ENCODE results near the gene NCF1.
"Not testable (repeated sequence)": the region's sequence is repeated elsewhere in the genome, so short reads cannot be mapped to it uniquely, and the experiment has no call there.

NCF1 gene

GRCh38 chr7:74773760-74774750 lies at the start of gene NCF1:
NCF1 (plus strand) TSS chr7:74774011; CDS start chr7:74774032, 21 bp downstream.
- DNase-seq (ENCODE audit: low spot score) = not testable (repeated sequence)

DNA sequence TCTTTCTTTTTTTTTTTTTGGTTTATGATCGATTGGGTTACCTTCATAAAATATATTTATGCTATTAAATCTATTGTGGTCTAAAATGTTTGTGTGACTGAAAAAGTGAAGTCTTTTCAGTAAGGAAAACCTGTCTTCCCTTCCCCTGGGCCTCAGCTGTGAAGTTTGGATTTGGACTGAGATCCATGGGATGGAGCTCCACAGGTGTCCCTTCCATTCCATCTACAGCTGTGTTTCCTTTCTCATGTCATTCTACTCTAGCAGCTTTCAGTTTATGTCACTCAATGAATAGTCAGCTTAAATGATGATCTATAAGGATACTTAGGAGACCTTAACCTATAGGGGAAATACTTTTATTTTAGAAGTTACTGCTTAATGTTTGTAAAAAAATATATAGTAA lies 48.0 kb upstream of the NCF1 start:
- DNase-seq (ENCODE audit: low spot score) = no peak

- no peak for DNase-seq (ENCODE audit: low spot score)
Measured at GRCh38 chr7:74726309-74727101, 47.3 kb upstream of the NCF1 start.

- DNase-seq (ENCODE audit: low spot score) = not testable (repeated sequence)
Measured at GRCh38 chr7:74728686-74729085, 45.1 kb upstream of the NCF1 start.

DNA sequence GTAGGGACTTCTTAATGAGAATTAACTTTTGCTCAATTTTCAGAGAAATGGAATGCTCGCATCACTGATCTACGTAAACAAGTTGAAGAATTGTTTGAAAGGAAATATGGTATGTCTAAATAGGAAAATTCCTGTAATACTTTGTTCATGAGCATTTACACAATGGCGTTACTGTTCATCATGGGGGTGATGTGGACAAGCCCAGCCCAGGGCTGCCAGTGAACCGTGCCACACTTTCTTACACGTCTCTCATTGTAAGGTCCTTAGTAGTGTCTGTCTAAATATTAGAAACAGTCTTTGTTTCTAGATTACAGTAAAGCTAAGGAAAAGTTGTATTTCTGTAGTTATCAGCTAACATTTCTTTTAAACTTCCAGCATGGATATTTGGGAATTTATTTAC lies 43.6 kb upstream of the NCF1 start:
- not testable (repeated sequence) for DNase-seq (ENCODE audit: low spot score)

- not testable (repeated sequence) for DNase-seq (ENCODE audit: low spot score)
Measured at GRCh38 chr7:74739974-74740703, 33.7 kb upstream of the NCF1 start.

- not testable (repeated sequence) for DNase-seq (ENCODE audit: low spot score)
Measured at GRCh38 chr7:74743936-74744557, 29.8 kb upstream of the NCF1 start.

- not testable (repeated sequence) for DNase-seq (ENCODE audit: low spot score)
Measured at GRCh38 chr7:74753921-74754482, 19.8 kb upstream of the NCF1 start.

- DNase-seq (ENCODE audit: low spot score) = not testable (repeated sequence)
Measured at GRCh38 chr7:74756673-74757072, 17.1 kb upstream of the NCF1 start.

GRCh38 chr7:74758268-74758667 lies 15.5 kb upstream of the NCF1 start:
- not testable (repeated sequence) for DNase-seq (ENCODE audit: low spot score)

- not testable (repeated sequence) for DNase-seq (ENCODE audit: low spot score)
Measured at GRCh38 chr7:74758982-74759381, 14.8 kb upstream of the NCF1 start.

DNA sequence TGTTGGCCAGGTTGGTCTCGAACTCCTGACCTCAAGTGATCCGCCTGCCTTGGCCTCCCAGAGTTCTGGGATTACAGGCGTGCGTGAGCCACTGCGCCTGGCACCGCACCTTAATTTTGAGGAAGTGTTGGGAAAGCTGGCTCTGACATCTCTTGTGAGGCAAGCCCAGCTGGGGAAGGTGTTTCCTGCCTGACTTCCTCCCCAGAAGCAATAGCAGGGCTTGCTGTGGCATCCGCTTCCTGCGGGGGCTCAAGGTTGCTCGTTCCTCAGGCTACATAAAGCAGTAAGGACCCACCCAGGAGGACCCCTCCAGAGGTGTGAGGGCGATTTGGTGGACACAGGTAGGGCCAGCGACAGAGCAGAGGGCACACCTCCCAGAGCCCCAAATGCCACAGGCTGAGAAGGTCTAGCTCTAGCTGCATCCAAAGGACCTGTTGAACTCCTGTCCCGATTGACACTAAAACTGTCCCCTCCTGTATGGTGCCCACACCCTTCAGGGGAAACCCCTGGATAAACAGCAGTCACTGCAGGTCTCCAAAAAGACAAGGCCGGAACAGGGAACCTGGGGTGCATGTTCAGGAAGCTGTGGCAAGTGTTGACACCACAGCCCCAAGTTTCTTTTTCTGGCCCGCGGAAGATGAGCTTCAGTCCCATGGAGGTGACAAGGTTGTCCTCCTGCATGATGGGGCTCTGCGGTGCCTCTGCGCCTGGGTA lies 8.4 kb upstream of the NCF1 start:
- DNase-seq (ENCODE audit: low spot score) = not testable (repeated sequence)

GRCh38 chr7:74766509-74766908 lies 7.3 kb upstream of the NCF1 start:
- not testable (repeated sequence) for DNase-seq (ENCODE audit: low spot score)

DNA sequence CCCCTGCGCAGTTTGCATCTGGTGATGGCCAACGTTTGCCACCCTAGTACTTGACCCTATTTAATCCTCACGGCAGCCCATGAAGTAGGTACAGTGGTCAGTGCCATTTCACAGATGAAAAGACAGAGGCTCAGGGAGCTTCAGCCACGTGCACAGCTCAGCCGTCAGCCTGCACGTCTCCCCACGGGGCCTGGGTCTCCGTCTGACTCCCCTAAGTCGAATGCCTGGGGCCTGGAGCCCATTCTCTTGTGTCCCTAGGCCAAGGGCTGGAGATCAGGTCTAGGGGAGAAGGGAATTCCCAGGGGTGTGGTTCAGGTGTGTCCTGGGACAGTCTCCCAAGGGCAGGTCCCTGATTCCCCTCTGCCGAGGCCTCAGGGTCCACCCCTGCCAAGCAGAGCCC lies 6.8 kb upstream of the NCF1 start:
- DNase-seq (ENCODE audit: low spot score) = not testable (repeated sequence)

DNA sequence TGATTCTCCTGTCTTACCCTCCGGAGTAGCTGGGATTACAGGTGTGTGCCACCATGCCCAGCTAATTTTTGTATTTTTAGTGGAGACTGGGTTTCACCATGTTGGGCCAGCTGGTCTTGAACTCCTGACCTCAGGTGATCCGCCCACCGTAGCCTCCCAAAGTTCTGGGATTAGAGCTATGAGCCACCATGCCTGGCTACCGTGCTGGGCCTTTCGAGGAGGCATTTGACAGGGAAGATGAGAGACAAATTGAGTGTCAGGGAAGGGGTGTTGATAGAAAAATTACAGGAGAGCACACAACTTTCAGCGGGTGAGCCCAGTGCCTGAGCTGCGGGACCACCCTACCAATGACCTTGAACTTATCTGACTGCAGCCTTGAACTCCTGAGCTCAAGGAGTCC lies 3.7 kb upstream of the NCF1 start:
- DNase-seq (ENCODE audit: low spot score) = not testable (repeated sequence)

DNA sequence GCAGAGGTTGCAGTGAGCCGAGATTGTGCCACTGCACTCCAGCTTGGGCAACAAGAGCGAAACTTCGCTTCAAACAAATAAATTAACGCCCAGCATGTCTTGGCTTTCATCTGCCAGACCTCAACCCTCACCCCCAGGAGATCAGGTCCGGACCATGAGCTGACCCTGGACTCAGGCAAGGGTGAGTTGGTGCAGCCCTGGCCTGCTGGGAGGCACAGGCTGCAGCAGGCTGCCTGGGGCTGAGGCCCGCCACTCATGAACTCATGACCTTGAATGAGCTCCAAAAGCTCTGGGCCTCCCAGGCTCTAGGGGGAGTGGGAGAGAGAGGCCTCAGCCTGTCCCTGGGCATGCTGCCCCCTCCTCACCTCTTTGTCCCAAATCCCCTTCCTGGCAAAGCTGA lies 1.7 kb upstream of the NCF1 start:
- DNase-seq (ENCODE audit: low spot score) = not testable (repeated sequence)

GRCh38 chr7:74775111-74775510 lies 1.3 kb downstream of the NCF1 start:
- not testable (repeated sequence) for DNase-seq (ENCODE audit: low spot score)

DNA sequence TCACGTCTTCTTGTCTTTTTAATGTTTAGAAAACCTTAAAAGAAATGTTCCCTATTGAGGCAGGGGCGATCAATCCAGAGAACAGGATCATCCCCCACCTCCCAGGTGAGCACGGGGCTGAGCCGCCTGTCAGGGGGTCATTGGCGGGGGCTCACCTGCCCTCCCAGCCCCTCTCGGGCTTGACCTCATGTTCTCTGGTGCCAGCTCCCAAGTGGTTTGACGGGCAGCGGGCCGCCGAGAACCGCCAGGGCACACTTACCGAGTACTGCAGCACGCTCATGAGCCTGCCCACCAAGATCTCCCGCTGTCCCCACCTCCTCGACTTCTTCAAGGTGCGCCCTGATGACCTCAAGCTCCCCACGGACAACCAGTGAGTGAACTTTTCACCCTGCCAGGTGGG lies 5.2 kb downstream of the NCF1 start:
- not testable (repeated sequence) for DNase-seq (ENCODE audit: low spot score)

DNA sequence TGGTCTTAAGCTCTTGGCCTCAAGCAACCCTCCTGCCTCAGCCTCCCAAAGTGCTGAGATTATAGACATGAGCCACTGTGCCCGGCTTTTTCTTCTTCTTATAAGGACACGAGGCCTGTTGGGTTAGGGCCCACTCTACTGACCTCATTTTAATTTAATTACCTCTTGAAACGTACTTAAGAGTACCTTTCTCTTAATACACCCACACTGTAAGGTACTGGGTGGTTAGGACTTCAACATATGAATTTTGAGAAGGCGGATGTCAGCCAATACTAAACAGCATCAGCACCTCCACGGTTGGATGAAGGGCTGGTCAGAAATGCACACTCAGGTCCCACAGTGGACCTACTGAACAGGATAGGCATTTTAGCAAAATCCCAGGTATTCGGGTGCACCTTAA lies 7.9 kb downstream of the NCF1 start:
- not testable (repeated sequence) for DNase-seq (ENCODE audit: low spot score)

- DNase-seq (ENCODE audit: low spot score) = not testable (repeated sequence)
Measured at GRCh38 chr7:74783595-74783994, 9.8 kb downstream of the NCF1 start.

Data from HuH-7.5 (cell line).